GM18499 (cell line): Measurements from ENCODE around the gene ISM1.

Experiments used
- ATAC-seq: cut with Tn5 transposase; IDR thresholded peaks from one replicate; pipeline ENCODE4 v1.9.1; 2021; ENCODE audit warnings: moderate number of reproducible peaks; ENCODE audit not compliant: insufficient read depth, unreplicated experiment

The ISM1 gene

GRCh38 chr20:13277663-13278295 lies 56.7 kb downstream of the ISM1 start:
- ATAC-seq: no peak

GRCh38 chr20:13278812-13279570 lies 57.9 kb downstream of the ISM1 start:
- ATAC-seq: no peak

- no peak for ATAC-seq
Measured at GRCh38 chr20:13280609-13281324, 59.7 kb downstream of the ISM1 start.

- ATAC-seq: no peak
Measured at GRCh38 chr20:13283869-13284829, 63.1 kb downstream of the ISM1 start.

GRCh38 chr20:13284830-13285229 lies 63.8 kb downstream of the ISM1 start:
- no peak for ATAC-seq

- no peak for ATAC-seq
Measured at GRCh38 chr20:13285408-13285807, 64.3 kb downstream of the ISM1 start.

GRCh38 chr20:13286052-13286451 lies 65.0 kb downstream of the ISM1 start:
- no peak for ATAC-seq

- ATAC-seq: no peak
Measured at GRCh38 chr20:13286607-13287006, 65.5 kb downstream of the ISM1 start.

GRCh38 chr20:13288357-13288756 lies 67.3 kb downstream of the ISM1 start:
- no peak for ATAC-seq

- ATAC-seq: no peak
Measured at GRCh38 chr20:13289031-13289430, 68.0 kb downstream of the ISM1 start.

GRCh38 chr20:13290724-13291123 lies 69.7 kb downstream of the ISM1 start:
- no peak for ATAC-seq

GRCh38 chr20:13291157-13291556 lies 70.1 kb downstream of the ISM1 start:
- no peak for ATAC-seq

GRCh38 chr20:13292201-13292885 lies 71.3 kb downstream of the ISM1 start:
- ATAC-seq: no peak

GRCh38 chr20:13294522-13294921 lies 73.4 kb downstream of the ISM1 start:
- no peak for ATAC-seq

- ATAC-seq: no peak
Measured at GRCh38 chr20:13295637-13296036, 74.6 kb downstream of the ISM1 start.

- no peak for ATAC-seq
Measured at GRCh38 chr20:13296070-13296469, 75.0 kb downstream of the ISM1 start.

GRCh38 chr20:13297147-13297899 lies 76.2 kb downstream of the ISM1 start:
- ATAC-seq: no peak

- no peak for ATAC-seq
Measured at GRCh38 chr20:13298692-13299373, 77.8 kb downstream of the ISM1 start.
